Mononuclear cell (primary cell): Measurements from ENCODE around the gene ARHGAP12. TPM values are rescaled to one million over a fixed set of nuclear protein-coding genes. Genes with fewer than 3 reads are reported as not detected.

ENCODE experiments used
- H3K27me3 ChIP-seq: 2 replicates; pipeline ENCODE4 v1.6.0; 2011; ENCODE audit warnings: low read length, control low read depth; ENCODE audit not compliant: insufficient read depth
- H3K4me1 ChIP-seq: 2 replicates; pipeline ENCODE4 v1.5.1; 2011; ENCODE audit warnings: mild to moderate bottlenecking, low read length, control low read depth; ENCODE audit not compliant: insufficient read depth
- H3K4me3 ChIP-seq: 2 replicates; pipeline ENCODE4 v1.5.1; 2011; ENCODE audit warnings: mild to moderate bottlenecking, low read length, moderate library complexity
- H3K9me3 ChIP-seq: 2 replicates; pipeline ENCODE4 v1.5.1; 2011; ENCODE audit warnings: low read depth, mild to moderate bottlenecking, control low read depth, low read length
- total RNA-seq: library from RNA; depleted of rRNA; stranded (reverse); fragments of >200 nt; gene quantifications from one replicate; pipeline ENCODE4 v1.2.3, GENCODE V29; 2012

The ARHGAP12 gene
- total RNA-seq, 1 donor, result 36.8 TPM

GRCh38 chr10:31937371-31937770 is 8.7 kb upstream of the ARHGAP12 start:
- Histone ChIP-seq H3K9me3 (no peaks in the 10 kb centered on the region), H3K27me3 (no peaks in the 10 kb centered on the region), H3K4me1 (no peaks in the 10 kb centered on the region), H3K4me3 (no peak overlapping the region)

- Histone ChIP-seq H3K9me3 (no peaks in the 10 kb centered on the region), H3K4me3 (no peak overlapping the region), H3K27me3 (no peaks in the 10 kb centered on the region), H3K4me1 (no peaks in the 10 kb centered on the region)
Measured at GRCh38 chr10:31936933-31937332, 8.3 kb upstream of the ARHGAP12 start.

- no peak overlapping the region for H3K4me3 ChIP-seq
- H3K9me3 ChIP-seq, result no peaks in the 10 kb centered on the region
- no peaks in the 10 kb centered on the region for H3K4me1 ChIP-seq
- no peaks in the 10 kb centered on the region for H3K27me3 ChIP-seq
Measured at GRCh38 chr10:31936086-31936485, 7.5 kb upstream of the ARHGAP12 start.

GRCh38 chr10:31935678-31936077 is 7.0 kb upstream of the ARHGAP12 start:
- Histone ChIP-seq H3K27me3 (no peaks in the 10 kb centered on the region), H3K4me3 (no peak overlapping the region), H3K9me3 (no peaks in the 10 kb centered on the region), H3K4me1 (peaks cover under 1% of the 10 kb centered on the region)

GRCh38 chr10:31932838-31933237 is 4.2 kb upstream of the ARHGAP12 start:
- peaks cover 18% of the 10 kb centered on the region for H3K4me1 ChIP-seq
- no peak overlapping the region for H3K4me3 ChIP-seq
- H3K9me3 ChIP-seq, result no peaks in the 10 kb centered on the region
- no peaks in the 10 kb centered on the region for H3K27me3 ChIP-seq

GRCh38 chr10:31930856-31931255 is 2.2 kb upstream of the ARHGAP12 start:
- Histone ChIP-seq H3K4me3 (no peak overlapping the region), H3K4me1 (peaks cover 29% of the 10 kb centered on the region)

GRCh38 chr10:31930023-31930751 is 1.6 kb upstream of the ARHGAP12 start:
- Histone ChIP-seq H3K4me3 (peak overlapping the region; percentile 87), H3K4me1 (peaks cover 29% of the 10 kb centered on the region), H3K27me3 (no peaks in the 10 kb centered on the region), H3K9me3 (no peaks in the 10 kb centered on the region)

More at GRCh38 chr10:31930856-31931255, 2.2 kb upstream of the ARHGAP12 start:
- Histone ChIP-seq H3K27me3 (no peaks in the 10 kb centered on the region), H3K9me3 (no peaks in the 10 kb centered on the region)

GRCh38 chr10:31929261-31930022 is 811 bp upstream of the ARHGAP12 start:
- Histone ChIP-seq H3K4me1 (peaks cover 29% of the 10 kb centered on the region), H3K4me3 (peak overlapping the region; percentile 87), H3K27me3 (no peaks in the 10 kb centered on the region), H3K9me3 (no peaks in the 10 kb centered on the region)

GRCh38 chr10:31927884-31928548 is 615 bp downstream of the ARHGAP12 start:
- Histone ChIP-seq H3K27me3 (no peaks in the 10 kb centered on the region), H3K4me1 (peaks cover 29% of the 10 kb centered on the region), H3K4me3 (peak overlapping the region; percentile 87), H3K9me3 (no peaks in the 10 kb centered on the region)

- Histone ChIP-seq H3K9me3 (no peaks in the 10 kb centered on the region), H3K27me3 (no peaks in the 10 kb centered on the region), H3K4me1 (peaks cover 29% of the 10 kb centered on the region), H3K4me3 (peak overlapping the region; percentile 87)
Measured at GRCh38 chr10:31927565-31927883, 1.1 kb downstream of the ARHGAP12 start.

- Histone ChIP-seq H3K9me3 (no peaks in the 10 kb centered on the region), H3K4me1 (peaks cover 30% of the 10 kb centered on the region), H3K27me3 (no peaks in the 10 kb centered on the region), H3K4me3 (peak overlapping the region; percentile 87)
Measured at GRCh38 chr10:31926765-31927564, 1.7 kb downstream of the ARHGAP12 start.

GRCh38 chr10:31926160-31926559 is 2.5 kb downstream of the ARHGAP12 start:
- Histone ChIP-seq H3K9me3 (no peaks in the 10 kb centered on the region), H3K27me3 (no peaks in the 10 kb centered on the region), H3K4me3 (no peak overlapping the region), H3K4me1 (peaks cover 37% of the 10 kb centered on the region)

- H3K9me3 ChIP-seq, result no peaks in the 10 kb centered on the region
- H3K4me1 ChIP-seq, result peaks cover 34% of the 10 kb centered on the region
- no peak overlapping the region for H3K4me3 ChIP-seq
- no peaks in the 10 kb centered on the region for H3K27me3 ChIP-seq
Measured at GRCh38 chr10:31924833-31925232, 3.8 kb downstream of the ARHGAP12 start.

GRCh38 chr10:31923389-31923788 is 5.2 kb downstream of the ARHGAP12 start:
- Histone ChIP-seq H3K9me3 (no peaks in the 10 kb centered on the region), H3K27me3 (no peaks in the 10 kb centered on the region), H3K4me1 (peaks cover 33% of the 10 kb centered on the region), H3K4me3 (no peak overlapping the region)

- Histone ChIP-seq H3K4me1 (peaks cover 24% of the 10 kb centered on the region), H3K4me3 (no peak overlapping the region), H3K27me3 (no peaks in the 10 kb centered on the region), H3K9me3 (no peaks in the 10 kb centered on the region)
Measured at GRCh38 chr10:31921031-31921430, 7.6 kb downstream of the ARHGAP12 start.
